Smooth muscle cell (in vitro differentiated cells): ENCODE results near the gene KDM8. TPM values are rescaled to one million over a fixed set of nuclear protein-coding genes. Genes with fewer than 3 reads are reported as not detected.

Experiments
- DNase-seq: peaks from one replicate; lab custom pipeline; 2025; ENCODE audit not compliant: unreplicated experiment; lab: John Stamatoyannopoulos, UW
- H2AFZ ChIP-seq: fragments of 200-600 bp; sonication (generic); 2 replicates; pipeline ENCODE4 v1.6.0; 2016; ENCODE audit warnings: antibody characterized with exemption, low read depth, mild to moderate bottlenecking
- H3F3A ChIP-seq: fragments of 200-600 bp; sonication (generic); 2 replicates; pipeline ENCODE4 v1.6.0; 2017; ENCODE audit warnings: antibody characterized with exemption, low read depth
- H3K27ac ChIP-seq: fragments of 200-600 bp; sonication (generic); 2 replicates; pipeline ENCODE4 v1.5.1; 2016; ENCODE audit warnings: low read depth, mild to moderate bottlenecking
- H3K27me3 ChIP-seq: fragments of 200-600 bp; sonication (generic); 2 replicates; pipeline ENCODE4 v1.6.1; 2016; ENCODE audit warnings: low read depth, mild to moderate bottlenecking
- H3K36me3 ChIP-seq: fragments of 200-600 bp; sonication (generic); 2 replicates; pipeline ENCODE4 v1.5.1; 2016; ENCODE audit warnings: low read depth
- H3K4me1 ChIP-seq: fragments of 200-600 bp; sonication (generic); 2 replicates; pipeline ENCODE4 v1.5.1; 2016; ENCODE audit warnings: low read depth
- H3K4me2 ChIP-seq: fragments of 200-600 bp; sonication (generic); 2 replicates; pipeline ENCODE4 v1.6.0; 2016; ENCODE audit warnings: mild to moderate bottlenecking
- H3K4me3 ChIP-seq: fragments of 200-600 bp; sonication (generic); 2 replicates; pipeline ENCODE4 v1.5.1; 2016; ENCODE audit warnings: mild to moderate bottlenecking
- H3K79me2 ChIP-seq: fragments of 200-600 bp; sonication (generic); 2 replicates; pipeline ENCODE4 v1.6.0; 2016; ENCODE audit warnings: low read depth, mild to moderate bottlenecking
- H3K9ac ChIP-seq: fragments of 200-600 bp; sonication (generic); 2 replicates; pipeline ENCODE4 v1.6.0; 2016; ENCODE audit warnings: low read depth
- H3K9me3 ChIP-seq: fragments of 200-600 bp; sonication (generic); replicated peaks from 2 replicates; pipeline ENCODE4 v1.5.1; 2016; ENCODE audit warnings: low read depth
- H4K20me1 ChIP-seq: fragments of 200-600 bp; sonication (generic); 2 replicates; pipeline ENCODE4 v1.6.0; 2016; ENCODE audit warnings: low read depth
- CTCF ChIP-seq: fragments of 200-600 bp; sonication (generic); IDR thresholded peaks from 2 replicates; pipeline ENCODE4 v1.5.1; 2017; ENCODE audit warnings: borderline replicate concordance, mild to moderate bottlenecking, antibody characterized with exemption; ENCODE audit not compliant: insufficient read depth, poor library complexity, severe bottlenecking
- WGBS: methylation state at CpG from one replicate; pipeline ENCODE4 v1.1.7; 2016; ENCODE audit warnings: low lambda C conversion rate; 5-methylcytosine and 5-hydroxymethylcytosine counted together
- polyA plus RNA-seq: library from polyadenylated mRNA; unstranded; fragments of >200 nt; fragmentation: Nextera tagmentation; extraction: Ambion mirVana; gene quantifications from 2 replicates; pipeline ENCODE4 v1.2.1, GENCODE V29; 2016
- total RNA-seq: library from RNA; depleted of rRNA; stranded (reverse); fragments of >200 nt; gene quantifications from 2 replicates; pipeline ENCODE4 v1.2.3, GENCODE V29; 2014

The KDM8 gene
- total and polyA plus RNA-seq, 2 experiments from 2014 or later = 0.81 to 3.5 TPM

- no peak for DNase-seq
- 96% methylated on average over 8 of the region's 8 CpGs for WGBS
- H3K36me3 ChIP-seq = no peaks in the 10 kb centered on the region
- H3K27ac ChIP-seq = no peak overlapping the region
- no peak for TF ChIP-seq CTCF
- H3K9me3 ChIP-seq = no peaks in the 10 kb centered on the region
- H2AFZ ChIP-seq = no peak overlapping the region
- H3K4me1 ChIP-seq = peaks cover 10% of the 10 kb centered on the region
- H3K4me3 ChIP-seq = no peak overlapping the region
- H3K9ac ChIP-seq = no peak overlapping the region
- no peaks in the 10 kb centered on the region for H3F3A ChIP-seq
- H3K27me3 ChIP-seq = no peaks in the 10 kb centered on the region
- H3K4me2 ChIP-seq = no peak overlapping the region
- H3K79me2 ChIP-seq = no peaks in the 10 kb centered on the region
- H4K20me1 ChIP-seq = no peaks in the 10 kb centered on the region
Measured at GRCh38 chr16:27251541-27252205, 48.3 kb downstream of the KDM8 start.

DNA sequence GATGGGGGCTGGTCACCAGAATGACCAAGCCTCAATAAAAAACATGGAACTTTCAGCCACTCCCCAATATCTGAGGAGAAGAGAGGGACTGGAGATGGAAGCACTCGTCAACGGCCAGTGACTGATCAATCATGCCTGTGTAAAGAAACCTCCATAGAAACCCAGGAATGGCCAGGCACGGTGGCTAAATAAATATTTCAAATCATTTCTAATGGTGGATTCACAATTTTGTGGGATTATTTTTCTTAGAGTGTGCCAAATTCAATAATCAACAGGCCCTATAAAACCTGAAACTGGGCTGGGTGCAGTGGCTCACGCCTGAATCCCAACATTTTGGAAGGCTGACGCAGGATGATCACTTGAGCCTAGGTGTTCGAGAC is 48.9 kb downstream of the KDM8 start:
- Histone ChIP-seq H3K9ac (no peak overlapping the region), H4K20me1 (no peaks in the 10 kb centered on the region), H3K4me3 (no peak overlapping the region), H3K4me1 (peaks cover 10% of the 10 kb centered on the region), H3K4me2 (no peak overlapping the region), H3K36me3 (no peaks in the 10 kb centered on the region), H3F3A (no peaks in the 10 kb centered on the region), H2AFZ (no peak overlapping the region), H3K79me2 (no peaks in the 10 kb centered on the region), H3K9me3 (no peaks in the 10 kb centered on the region), H3K27ac (no peak overlapping the region), H3K27me3 (no peaks in the 10 kb centered on the region)
- no peak for TF ChIP-seq CTCF
- DNase-seq = no peak
- WGBS = over 99% methylated on average over 6 of the region's 6 CpGs

- DNase-seq = no peak
- peak overlapping the region; percentile 52 for H3K4me2 ChIP-seq
- no peak for TF ChIP-seq CTCF
- H3K9me3 ChIP-seq = no peaks in the 10 kb centered on the region
- H2AFZ ChIP-seq = no peak overlapping the region
- H3K4me1 ChIP-seq = peaks cover 10% of the 10 kb centered on the region
- WGBS = 61% methylated on average over 6 of the region's 6 CpGs
- no peak overlapping the region for H3K4me3 ChIP-seq
- H3F3A ChIP-seq = no peaks in the 10 kb centered on the region
- H3K9ac ChIP-seq = no peak overlapping the region
- peak overlapping the region; percentile 76 for H3K27ac ChIP-seq
- no peaks in the 10 kb centered on the region for H3K27me3 ChIP-seq
- no peaks in the 10 kb centered on the region for H3K79me2 ChIP-seq
- H3K36me3 ChIP-seq = no peaks in the 10 kb centered on the region
- no peaks in the 10 kb centered on the region for H4K20me1 ChIP-seq
Measured at GRCh38 chr16:27253526-27253930, 50.2 kb downstream of the KDM8 start.

- H3K4me3 ChIP-seq = no peak overlapping the region
- no peaks in the 10 kb centered on the region for H4K20me1 ChIP-seq
- TF ChIP-seq CTCF = no peak
- no peaks in the 10 kb centered on the region for H3F3A ChIP-seq
- DNase-seq = no peak
- H3K4me1 ChIP-seq = peaks cover 10% of the 10 kb centered on the region
- no peaks in the 10 kb centered on the region for H3K9me3 ChIP-seq
- 94% methylated on average over 3 of the region's 3 CpGs for whole genome bisulfite sequencing
- H2AFZ ChIP-seq = no peak overlapping the region
- no peaks in the 10 kb centered on the region for H3K79me2 ChIP-seq
- H3K4me2 ChIP-seq = peak overlapping the region; percentile 52
- H3K27ac ChIP-seq = peak overlapping the region; percentile 76
- no peaks in the 10 kb centered on the region for H3K36me3 ChIP-seq
- H3K9ac ChIP-seq = no peak overlapping the region
- no peaks in the 10 kb centered on the region for H3K27me3 ChIP-seq
Measured at GRCh38 chr16:27254262-27254811, 51.0 kb downstream of the KDM8 start.
